Activated T-cell treated with anti-CD3 and anti-CD28 coated beads, Interleukin-2, amount 50 U/mL, for 72 hours (primary cell): ENCODE measurements around the gene ABCA9. TPM values are rescaled to one million over a fixed set of nuclear protein-coding genes. Genes with fewer than 3 reads are reported as not detected.
A peak's percentile ranks its signal among the peaks of the same experiment; 100 is the strongest.

Experiments
- ATAC-seq, 2 donors: fragments of 150-1000 bp; cut with Tn5 transposase; replicated peaks in 1 of 2; 2 replicates each; pipeline ENCODE4 v1.10.0; 2021; ENCODE audit warnings: moderate library complexity in 2 of 2, mild to moderate bottlenecking in 1 of 2
- DNase-seq, 2 donors: peaks; one replicate each; pipeline ENCODE4 v3.0.0; 2021 to 2022; ENCODE audit warnings: mixed read lengths in 1 of 2
- H3K27ac Mint-ChIP-seq: one replicate; pipeline ENCODE4 v1.8.0; 2022; ENCODE audit warnings: mild to moderate bottlenecking, moderate library complexity, mixed read lengths
- H3K27me3 Mint-ChIP-seq: one replicate; pipeline ENCODE4 v1.8.0; 2022; ENCODE audit warnings: low read depth, mixed read lengths
- H3K36me3 Mint-ChIP-seq, 2 donors: one replicate each; pipeline ENCODE4 v1.8.0; 2022; ENCODE audit warnings: mixed read lengths in 2 of 2, mild to moderate bottlenecking in 1 of 2; ENCODE audit not compliant: insufficient read depth in 2 of 2
- H3K4me1 Mint-ChIP-seq: one replicate; pipeline ENCODE4 v1.8.0; 2022; ENCODE audit warnings: low read depth, mixed read lengths
- H3K4me3 Mint-ChIP-seq, 2 donors: one replicate each; pipeline ENCODE4 v1.8.0; 2022; ENCODE audit warnings: mild to moderate bottlenecking in 2 of 2, mixed read lengths in 2 of 2, moderate library complexity in 2 of 2
- H3K9me3 Mint-ChIP-seq, 2 donors: one replicate each; pipeline ENCODE4 v1.8.0; 2022; ENCODE audit warnings: mixed read lengths in 2 of 2
- total RNA-seq, 2 donors: library from RNA; stranded (reverse); gene quantifications; one replicate each; pipeline ENCODE4 v1.2.3, GENCODE V29; 2022

The ABCA9 gene
- total RNA-seq, 2 donors from 2014 or later, result 0.09 to 0.17 TPM

GRCh38 chr17:69062860-69063581, 2.3 kb upstream of the ABCA9 start:
- Mint-ChIP-seq H3K9me3 (no peaks in the 10 kb centered on the region), H3K4me1 (peaks cover 20% of the 10 kb centered on the region), H3K27me3 (peaks cover 10% of the 10 kb centered on the region), H3K36me3 (no peaks in the 10 kb centered on the region), H3K4me3 (no peak overlapping the region), H3K27ac (no peak overlapping the region)
- ATAC-seq, result no peak
- no peak for DNase-seq

DNA sequence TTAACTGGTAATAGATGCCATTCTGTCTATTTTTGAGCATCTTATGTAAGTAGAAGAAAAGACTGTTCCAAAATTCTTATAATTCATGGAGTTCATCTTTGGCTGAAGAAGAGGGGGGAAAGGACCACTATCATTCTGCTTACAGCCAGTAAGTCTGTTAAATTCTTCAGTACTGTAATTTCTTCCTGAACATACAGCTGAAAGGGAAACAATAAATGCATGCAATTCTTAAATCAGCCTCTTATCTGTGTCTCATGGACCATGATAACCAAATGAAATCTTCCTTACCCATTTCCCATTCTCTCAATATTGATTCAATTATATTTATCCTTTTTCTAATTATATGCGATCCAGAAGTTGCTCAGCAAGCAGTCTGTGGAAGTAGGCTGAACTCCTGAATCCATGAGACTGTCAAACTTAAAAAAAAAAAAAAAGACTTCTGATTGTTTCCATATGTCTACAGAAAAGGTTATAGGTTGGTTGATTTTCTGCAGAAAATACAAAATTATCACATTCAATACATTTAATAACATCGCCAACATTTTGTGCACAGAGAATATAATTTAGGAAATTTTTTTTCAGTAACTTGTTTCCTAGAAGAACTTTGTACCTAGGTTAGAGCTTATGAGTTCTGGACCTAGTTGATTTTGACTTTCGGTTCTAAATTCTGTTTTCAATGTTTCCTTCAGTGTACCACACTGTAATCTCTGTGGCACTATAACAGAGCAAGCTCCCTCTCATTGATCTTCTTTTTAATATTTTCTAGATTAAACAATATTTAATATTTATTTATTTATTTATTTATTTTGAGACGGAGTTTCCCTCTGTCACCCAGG, 1.2 kb upstream of the ABCA9 start:
- no peak overlapping the region for H3K4me3 Mint-ChIP-seq
- H3K4me1 Mint-ChIP-seq, result peaks cover 20% of the 10 kb centered on the region
- no peak overlapping the region for H3K27ac Mint-ChIP-seq
- peaks cover 10% of the 10 kb centered on the region for H3K27me3 Mint-ChIP-seq
- no peak for DNase-seq
- no peaks in the 10 kb centered on the region for H3K36me3 Mint-ChIP-seq
- no peaks in the 10 kb centered on the region for H3K9me3 Mint-ChIP-seq
- no peak for ATAC-seq

DNA sequence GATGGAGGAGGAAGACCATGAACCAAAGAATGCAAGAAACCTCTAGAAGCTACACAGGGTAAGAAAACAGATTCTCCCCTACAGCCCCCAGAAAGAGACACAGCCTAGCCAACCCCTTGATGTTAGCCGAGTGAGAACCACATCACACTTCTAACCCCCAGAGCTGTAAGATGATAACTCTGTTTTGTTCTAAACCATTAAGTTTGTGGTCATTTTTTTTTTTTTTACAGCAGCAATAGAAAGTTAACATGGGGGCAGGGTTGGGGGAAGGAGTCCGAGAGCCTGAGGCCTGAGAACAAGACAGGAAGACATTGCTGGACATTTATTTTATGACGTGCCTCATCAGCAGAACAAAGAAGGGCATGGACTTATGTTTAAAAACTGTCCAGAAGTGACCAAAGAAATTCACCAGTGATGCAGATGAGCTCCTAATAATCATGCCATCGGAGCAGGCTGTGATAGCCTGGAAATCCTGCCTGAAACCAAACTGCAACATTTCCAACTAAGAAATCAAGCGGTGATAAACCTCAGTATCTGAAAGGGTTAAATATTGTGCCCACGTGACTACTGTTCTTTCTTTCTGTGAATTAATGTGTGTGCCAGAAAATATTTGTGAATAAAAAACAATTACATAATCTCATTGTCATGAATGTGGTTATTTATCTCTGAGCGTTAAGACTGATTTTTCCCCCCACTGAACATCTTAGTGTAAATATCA, 1.1 kb downstream of the ABCA9 start:
- Mint-ChIP-seq H3K27ac (no peak overlapping the region), H3K4me3 (no peak overlapping the region), H3K4me1 (no peaks in the 10 kb centered on the region), H3K36me3 (no peaks in the 10 kb centered on the region), H3K27me3 (no peaks in the 10 kb centered on the region), H3K9me3 (peaks cover 0 to 4% of the 10 kb centered on the region in 2 donors)
- no peak for DNase-seq
- ATAC-seq, result no peak

DNA sequence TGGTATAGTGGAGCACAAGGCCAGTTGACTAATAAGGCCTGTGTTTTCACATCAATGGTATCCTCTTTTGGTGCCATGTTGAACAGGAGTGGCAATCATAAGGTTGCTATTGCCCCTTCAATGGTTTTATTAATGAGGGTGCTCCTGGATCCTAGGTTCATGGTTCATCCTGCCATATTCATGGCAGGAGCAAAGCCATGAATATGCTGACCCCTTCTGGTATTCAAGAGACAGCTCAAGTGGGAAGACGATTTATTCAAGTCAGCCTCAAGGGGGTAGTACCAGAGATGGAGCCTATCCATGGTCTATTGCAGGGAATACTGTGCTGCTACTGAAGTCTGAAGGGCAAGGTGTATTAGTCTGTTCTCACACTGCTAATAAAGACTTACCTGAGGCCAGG, 2.6 kb downstream of the ABCA9 start:
- DNase-seq (no peak), ATAC-seq (no peak)
- no peak overlapping the region for H3K27ac Mint-ChIP-seq
- no peak overlapping the region for H3K4me3 Mint-ChIP-seq
- peaks cover 0 to 6% of the 10 kb centered on the region in 2 donors for H3K9me3 Mint-ChIP-seq
- no peaks in the 10 kb centered on the region for H3K27me3 Mint-ChIP-seq
- no peaks in the 10 kb centered on the region for H3K36me3 Mint-ChIP-seq
- H3K4me1 Mint-ChIP-seq, result no peaks in the 10 kb centered on the region

GRCh38 chr17:69057280-69057679, 3.4 kb downstream of the ABCA9 start:
- DNase-seq, result no peak
- Mint-ChIP-seq H3K27ac (no peak overlapping the region), H3K4me3 (no peak overlapping the region), H3K9me3 (peaks cover 0 to 6% of the 10 kb centered on the region in 2 donors), H3K4me1 (no peaks in the 10 kb centered on the region), H3K36me3 (no peaks in the 10 kb centered on the region), H3K27me3 (no peaks in the 10 kb centered on the region)
- no peak for ATAC-seq

GRCh38 chr17:69056179-69056823, 4.4 kb downstream of the ABCA9 start:
- H3K9me3 Mint-ChIP-seq, result peaks cover 2 to 6% of the 10 kb centered on the region in 2 donors
- no peaks in the 10 kb centered on the region for H3K27me3 Mint-ChIP-seq
- H3K4me1 Mint-ChIP-seq, result no peaks in the 10 kb centered on the region
- no peak for ATAC-seq
- no peak overlapping the region for H3K27ac Mint-ChIP-seq
- no peak for DNase-seq
- H3K4me3 Mint-ChIP-seq, result no peak overlapping the region
- H3K36me3 Mint-ChIP-seq, result no peaks in the 10 kb centered on the region

DNA sequence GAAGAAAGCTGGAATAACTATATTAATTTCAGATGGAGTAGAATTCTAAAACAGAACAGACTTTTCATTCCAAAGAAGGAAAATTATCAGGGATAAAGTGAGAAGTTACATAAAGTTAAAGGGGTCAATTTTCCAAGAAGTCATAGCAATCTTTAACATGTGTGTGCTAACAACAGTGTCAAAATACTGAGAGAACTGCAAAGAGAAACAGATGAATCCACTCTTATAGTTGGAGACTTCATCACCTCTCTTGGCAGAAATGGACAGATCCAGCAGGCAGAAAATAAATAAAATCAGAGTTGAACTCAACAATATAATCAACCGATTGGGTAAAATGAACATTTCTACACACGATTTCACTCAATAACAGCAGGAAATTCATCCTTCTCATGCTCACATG, 5.4 kb downstream of the ABCA9 start:
- peaks cover 5 to 6% of the 10 kb centered on the region in 2 donors for H3K9me3 Mint-ChIP-seq
- no peaks in the 10 kb centered on the region for H3K27me3 Mint-ChIP-seq
- DNase-seq, result no peak
- no peak overlapping the region for H3K4me3 Mint-ChIP-seq
- ATAC-seq, result no peak
- H3K36me3 Mint-ChIP-seq, result no peaks in the 10 kb centered on the region
- H3K4me1 Mint-ChIP-seq, result no peaks in the 10 kb centered on the region
- peak overlapping the region; percentile 33 for H3K27ac Mint-ChIP-seq

GRCh38 chr17:69050999-69051775, 9.5 kb downstream of the ABCA9 start:
- no peak for ATAC-seq
- H3K4me3 Mint-ChIP-seq, result no peak overlapping the region
- no peaks in the 10 kb centered on the region for H3K36me3 Mint-ChIP-seq
- H3K4me1 Mint-ChIP-seq, result peaks cover 17% of the 10 kb centered on the region
- peaks cover 5 to 6% of the 10 kb centered on the region in 2 donors for H3K9me3 Mint-ChIP-seq
- DNase-seq, result no peak
- no peaks in the 10 kb centered on the region for H3K27me3 Mint-ChIP-seq
- H3K27ac Mint-ChIP-seq, result no peak overlapping the region

DNA sequence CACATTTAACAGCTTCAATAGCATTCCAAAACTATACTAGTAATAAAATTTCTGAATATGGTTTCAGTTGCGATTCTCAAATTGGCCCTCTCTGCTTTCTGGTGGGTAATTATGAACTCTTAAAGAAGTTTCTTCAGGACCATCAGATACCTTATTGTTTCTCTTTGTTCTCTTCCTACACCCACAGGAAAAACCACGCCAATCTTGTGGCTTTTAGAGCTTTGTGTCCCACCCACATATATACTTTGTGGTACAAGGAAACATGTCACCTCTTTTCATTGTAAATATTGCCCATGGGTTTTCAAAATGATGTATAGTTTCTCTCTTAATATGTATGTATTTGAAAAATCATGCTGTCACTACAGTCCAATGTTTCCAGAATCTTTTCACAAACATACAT, 12.1 kb downstream of the ABCA9 start:
- no peak overlapping the region for H3K27ac Mint-ChIP-seq
- H3K9me3 Mint-ChIP-seq, result peaks cover 3 to 5% of the 10 kb centered on the region in 2 donors
- H3K36me3 Mint-ChIP-seq, result no peaks in the 10 kb centered on the region
- DNase-seq (no peak), ATAC-seq (no peak)
- peaks cover 17% of the 10 kb centered on the region for H3K4me1 Mint-ChIP-seq
- H3K4me3 Mint-ChIP-seq, result no peak overlapping the region
- no peaks in the 10 kb centered on the region for H3K27me3 Mint-ChIP-seq

GRCh38 chr17:69047368-69048263, 13.1 kb downstream of the ABCA9 start:
- no peak for ATAC-seq
- H3K27me3 Mint-ChIP-seq, result no peaks in the 10 kb centered on the region
- H3K36me3 Mint-ChIP-seq, result no peaks in the 10 kb centered on the region
- H3K9me3 Mint-ChIP-seq, result peaks cover 0 to 5% of the 10 kb centered on the region in 2 donors
- H3K27ac Mint-ChIP-seq, result no peak overlapping the region
- H3K4me3 Mint-ChIP-seq, result no peak overlapping the region
- no peak for DNase-seq
- peaks cover 17% of the 10 kb centered on the region for H3K4me1 Mint-ChIP-seq

DNA sequence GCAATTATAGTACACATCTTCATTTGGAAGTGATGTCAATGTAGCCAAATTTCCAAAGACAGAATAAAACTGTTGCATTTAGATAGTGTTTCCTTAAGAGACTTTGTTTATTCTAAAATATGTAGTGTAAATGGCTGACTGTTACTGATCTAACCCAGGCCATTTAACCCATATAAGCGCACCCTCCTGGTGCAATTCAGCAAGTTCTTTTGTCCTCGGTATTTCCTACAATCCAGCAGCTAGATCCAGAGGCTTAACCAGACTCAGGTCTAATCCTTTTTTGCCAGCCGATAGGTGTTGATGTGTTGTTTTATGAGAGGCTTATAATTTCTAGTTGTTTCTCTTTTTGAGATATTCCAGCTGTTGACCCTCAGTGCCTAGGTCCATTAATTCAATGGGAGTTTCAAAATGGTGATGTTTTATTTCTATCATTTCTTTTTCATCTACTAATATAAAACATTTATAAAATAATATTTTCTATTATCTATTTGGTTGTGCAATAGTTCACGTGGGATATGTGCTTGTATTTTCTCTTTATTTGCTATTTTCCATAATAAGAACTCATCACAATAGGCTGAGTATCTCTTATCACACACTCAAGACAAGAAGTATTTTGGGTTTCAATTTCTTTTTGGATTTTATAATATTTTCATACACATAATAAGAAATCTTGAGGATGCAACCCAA, 14.5 kb downstream of the ABCA9 start:
- no peak overlapping the region for H3K27ac Mint-ChIP-seq
- ATAC-seq (no peak), DNase-seq (no peak)
- H3K27me3 Mint-ChIP-seq, result no peaks in the 10 kb centered on the region
- H3K36me3 Mint-ChIP-seq, result no peaks in the 10 kb centered on the region
- peaks cover 17% of the 10 kb centered on the region for H3K4me1 Mint-ChIP-seq
- peaks cover 0 to 2% of the 10 kb centered on the region in 2 donors for H3K9me3 Mint-ChIP-seq
- no peak overlapping the region for H3K4me3 Mint-ChIP-seq
